ENCODE results near the gene GNG7.
"Not testable (repeated sequence)": the region's sequence is repeated elsewhere in the genome, so short reads cannot be mapped to it uniquely, and the experiment has no call there.

GNG7 gene

GRCh38 chr19:2661615-2662014 lies 40.9 kb downstream of the GNG7 start:
- no peak overlapping the region for H3K9ac ChIP-seq (ENCODE audit: low read depth, low read length)
- no peaks in the 10 kb centered on the region for H3K36me3 ChIP-seq (ENCODE audit: insufficient read depth, low read length)
- H3K4me3 ChIP-seq (ENCODE audit: low read length) = no peak overlapping the region
- H3K4me2 ChIP-seq (ENCODE audit: low read length) = no peak overlapping the region
- H3K9me3 ChIP-seq (replicated peaks; ENCODE audit: low read length) = no peaks in the 10 kb centered on the region
- H3K27me3 ChIP-seq (ENCODE audit: control insufficient read depth, insufficient read depth, low read length) = peaks cover 24% of the 10 kb centered on the region
- H3K4me1 ChIP-seq (ENCODE audit: control insufficient read depth, insufficient read depth, low read length) = no peaks in the 10 kb centered on the region

- H3K36me3 ChIP-seq (ENCODE audit: insufficient read depth, low read length) = no peaks in the 10 kb centered on the region
- H3K4me1 ChIP-seq (ENCODE audit: control insufficient read depth, insufficient read depth, low read length) = no peaks in the 10 kb centered on the region
- H3K4me2 ChIP-seq (ENCODE audit: low read length) = no peak overlapping the region
- H3K9me3 ChIP-seq (replicated peaks; ENCODE audit: low read length) = no peaks in the 10 kb centered on the region
- no peak overlapping the region for H3K9ac ChIP-seq (ENCODE audit: low read depth, low read length)
- peaks cover 24% of the 10 kb centered on the region for H3K27me3 ChIP-seq (ENCODE audit: control insufficient read depth, insufficient read depth, low read length)
- H3K4me3 ChIP-seq (ENCODE audit: low read length) = no peak overlapping the region
Observed at GRCh38 chr19:2659856-2660432, 42.5 kb downstream of the GNG7 start.

- Histone ChIP-seq H3K27me3 (ENCODE audit: control insufficient read depth, insufficient read depth, low read length) (peaks cover 36% of the 10 kb centered on the region), H3K9me3 (replicated peaks; ENCODE audit: low read length) (no peaks in the 10 kb centered on the region), H3K9ac (ENCODE audit: low read depth, low read length) (no peak overlapping the region), H3K4me3 (ENCODE audit: low read length) (no peak overlapping the region), H3K36me3 (ENCODE audit: insufficient read depth, low read length) (no peaks in the 10 kb centered on the region), H3K4me2 (ENCODE audit: low read length) (no peak overlapping the region), H3K4me1 (ENCODE audit: control insufficient read depth, insufficient read depth, low read length) (no peaks in the 10 kb centered on the region)
Observed at GRCh38 chr19:2656533-2656932, 46.0 kb downstream of the GNG7 start.

GRCh38 chr19:2653710-2654707 lies 48.5 kb downstream of the GNG7 start:
- H3K4me3 ChIP-seq (ENCODE audit: low read length) = no peak overlapping the region
- peaks cover 33% of the 10 kb centered on the region for H3K27me3 ChIP-seq (ENCODE audit: control insufficient read depth, insufficient read depth, low read length)
- H3K9me3 ChIP-seq (replicated peaks; ENCODE audit: low read length) = no peaks in the 10 kb centered on the region
- no peak overlapping the region for H3K9ac ChIP-seq (ENCODE audit: low read depth, low read length)
- no peak overlapping the region for H3K4me2 ChIP-seq (ENCODE audit: low read length)
- peaks cover 7% of the 10 kb centered on the region for H3K4me1 ChIP-seq (ENCODE audit: control insufficient read depth, insufficient read depth, low read length)
- no peaks in the 10 kb centered on the region for H3K36me3 ChIP-seq (ENCODE audit: insufficient read depth, low read length)

GRCh38 chr19:2653218-2653617 lies 49.3 kb downstream of the GNG7 start:
- Histone ChIP-seq H3K36me3 (ENCODE audit: insufficient read depth, low read length) (no peaks in the 10 kb centered on the region), H3K9ac (ENCODE audit: low read depth, low read length) (no peak overlapping the region), H3K27me3 (ENCODE audit: control insufficient read depth, insufficient read depth, low read length) (peaks cover 27% of the 10 kb centered on the region), H3K4me3 (ENCODE audit: low read length) (no peak overlapping the region), H3K4me2 (ENCODE audit: low read length) (no peak overlapping the region), H3K4me1 (ENCODE audit: control insufficient read depth, insufficient read depth, low read length) (peaks cover 7% of the 10 kb centered on the region), H3K9me3 (replicated peaks; ENCODE audit: low read length) (no peaks in the 10 kb centered on the region)

- Histone ChIP-seq H3K4me1 (ENCODE audit: control insufficient read depth, insufficient read depth, low read length) (peaks cover 7% of the 10 kb centered on the region), H3K9ac (ENCODE audit: low read depth, low read length) (no peak overlapping the region), H3K9me3 (replicated peaks; ENCODE audit: low read length) (no peaks in the 10 kb centered on the region), H3K27me3 (ENCODE audit: control insufficient read depth, insufficient read depth, low read length) (peaks cover 22% of the 10 kb centered on the region), H3K4me2 (ENCODE audit: low read length) (no peak overlapping the region), H3K4me3 (ENCODE audit: low read length) (no peak overlapping the region), H3K36me3 (ENCODE audit: insufficient read depth, low read length) (no peaks in the 10 kb centered on the region)
Observed at GRCh38 chr19:2652504-2653099, 49.9 kb downstream of the GNG7 start.

GRCh38 chr19:2651002-2651733 lies 51.3 kb downstream of the GNG7 start:
- H3K36me3 ChIP-seq (ENCODE audit: insufficient read depth, low read length); H3K4me2 ChIP-seq (ENCODE audit: low read length); H3K4me3 ChIP-seq (ENCODE audit: low read length); H3K9me3 ChIP-seq (replicated peaks; ENCODE audit: low read length); H3K4me1 ChIP-seq (ENCODE audit: control insufficient read depth, insufficient read depth, low read length); H3K9ac ChIP-seq (ENCODE audit: low read depth, low read length): not testable (repeated sequence)
- H3K27me3 ChIP-seq (ENCODE audit: control insufficient read depth, insufficient read depth, low read length) = peaks cover 28% of the 10 kb centered on the region

- H3K36me3 ChIP-seq (ENCODE audit: insufficient read depth, low read length) = no peaks in the 10 kb centered on the region
- peaks cover 35% of the 10 kb centered on the region for H3K27me3 ChIP-seq (ENCODE audit: control insufficient read depth, insufficient read depth, low read length)
- no peaks in the 10 kb centered on the region for H3K9me3 ChIP-seq (replicated peaks; ENCODE audit: low read length)
- peaks cover 7% of the 10 kb centered on the region for H3K4me1 ChIP-seq (ENCODE audit: control insufficient read depth, insufficient read depth, low read length)
- H3K4me2 ChIP-seq (ENCODE audit: low read length) = peak overlapping the region; percentile 41
- H3K9ac ChIP-seq (ENCODE audit: low read depth, low read length) = no peak overlapping the region
- no peak overlapping the region for H3K4me3 ChIP-seq (ENCODE audit: low read length)
Observed at GRCh38 chr19:2650515-2650914, 52.0 kb downstream of the GNG7 start.

GRCh38 chr19:2648528-2648937 lies 54.0 kb downstream of the GNG7 start:
- no peak overlapping the region for H3K4me2 ChIP-seq (ENCODE audit: low read length)
- H3K27me3 ChIP-seq (ENCODE audit: control insufficient read depth, insufficient read depth, low read length) = peaks cover 36% of the 10 kb centered on the region
- H3K4me3 ChIP-seq (ENCODE audit: low read length) = no peak overlapping the region

GRCh38 chr19:2648099-2648498 lies 54.4 kb downstream of the GNG7 start:
- Histone ChIP-seq H3K4me3 (ENCODE audit: low read length) (no peak overlapping the region), H3K9ac (ENCODE audit: low read depth, low read length) (no peak overlapping the region), H3K36me3 (ENCODE audit: insufficient read depth, low read length) (no peaks in the 10 kb centered on the region), H3K4me2 (ENCODE audit: low read length) (no peak overlapping the region), H3K27me3 (ENCODE audit: control insufficient read depth, insufficient read depth, low read length) (peaks cover 36% of the 10 kb centered on the region), H3K9me3 (replicated peaks; ENCODE audit: low read length) (no peaks in the 10 kb centered on the region), H3K4me1 (ENCODE audit: control insufficient read depth, insufficient read depth, low read length) (peaks cover 7% of the 10 kb centered on the region)

More at GRCh38 chr19:2648528-2648937, 54.0 kb downstream of the GNG7 start:
- Histone ChIP-seq H3K9ac (ENCODE audit: low read depth, low read length) (no peak overlapping the region), H3K4me1 (ENCODE audit: control insufficient read depth, insufficient read depth, low read length) (peaks cover 7% of the 10 kb centered on the region), H3K9me3 (replicated peaks; ENCODE audit: low read length) (no peaks in the 10 kb centered on the region), H3K36me3 (ENCODE audit: insufficient read depth, low read length) (no peaks in the 10 kb centered on the region)
